DOHH2 (cell line): ENCODE measurements around the gene ESPL1.

Experiments used
- EZH2phosphoT487 ChIP-seq: fragments of 200-600 bp; sonication (generic); IDR thresholded peaks from 2 replicates; pipeline ENCODE4 v1.6.1; 2017; ENCODE audit warnings: borderline replicate concordance, mild to moderate bottlenecking, antibody characterized with exemption, low read length, moderate library complexity, mixed read lengths
- TF ChIP-seq, protein P1 (sequence below): fragments of 200-600 bp; sonication (generic); IDR thresholded peaks from one replicate; pipeline ENCODE4 v1.5.1; 2014; ENCODE audit warnings: antibody characterized with exemption, mild to moderate bottlenecking, low read depth, low read length; ENCODE audit not compliant: poor library complexity, severe bottlenecking

DNA sequence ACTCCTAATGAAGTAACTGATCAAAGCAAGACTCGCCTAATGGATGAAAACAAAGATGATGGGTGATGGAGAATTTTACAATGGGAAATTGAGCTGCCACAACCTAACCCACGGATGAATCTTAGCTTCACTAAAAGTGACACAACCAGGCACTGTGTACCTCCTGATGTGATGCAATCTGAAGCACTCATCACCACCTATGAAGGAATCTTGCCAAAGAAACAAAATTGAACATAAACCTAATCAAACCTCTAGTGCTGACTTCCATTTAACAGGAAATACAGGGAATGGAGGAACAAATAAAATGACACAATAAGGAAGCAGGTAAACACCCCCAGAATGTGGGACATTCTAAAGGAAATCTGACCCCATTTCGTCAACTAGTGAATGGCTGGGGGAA lies 22.8 kb upstream of the ESPL1 start:
- TF ChIP-seq, protein P1, sequence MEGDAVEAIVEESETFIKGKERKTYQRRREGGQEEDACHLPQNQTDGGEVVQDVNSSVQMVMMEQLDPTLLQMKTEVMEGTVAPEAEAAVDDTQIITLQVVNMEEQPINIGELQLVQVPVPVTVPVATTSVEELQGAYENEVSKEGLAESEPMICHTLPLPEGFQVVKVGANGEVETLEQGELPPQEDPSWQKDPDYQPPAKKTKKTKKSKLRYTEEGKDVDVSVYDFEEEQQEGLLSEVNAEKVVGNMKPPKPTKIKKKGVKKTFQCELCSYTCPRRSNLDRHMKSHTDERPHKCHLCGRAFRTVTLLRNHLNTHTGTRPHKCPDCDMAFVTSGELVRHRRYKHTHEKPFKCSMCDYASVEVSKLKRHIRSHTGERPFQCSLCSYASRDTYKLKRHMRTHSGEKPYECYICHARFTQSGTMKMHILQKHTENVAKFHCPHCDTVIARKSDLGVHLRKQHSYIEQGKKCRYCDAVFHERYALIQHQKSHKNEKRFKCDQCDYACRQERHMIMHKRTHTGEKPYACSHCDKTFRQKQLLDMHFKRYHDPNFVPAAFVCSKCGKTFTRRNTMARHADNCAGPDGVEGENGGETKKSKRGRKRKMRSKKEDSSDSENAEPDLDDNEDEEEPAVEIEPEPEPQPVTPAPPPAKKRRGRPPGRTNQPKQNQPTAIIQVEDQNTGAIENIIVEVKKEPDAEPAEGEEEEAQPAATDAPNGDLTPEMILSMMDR: no peak
- TF ChIP-seq EZH2phosphoT487: no peak
